Choroid plexus epithelial cell (primary cell): ENCODE measurements around the gene GRK4.
A peak's percentile ranks its signal among the peaks of the same experiment; 100 is the strongest.

Source experiments
- DNase-seq: peaks from one replicate; pipeline ENCODE4 v3.0.0-alpha.2; 2010; ENCODE audit warnings: low read depth
- H3K4me3 ChIP-seq: 2 replicates; pipeline ENCODE4 v1.5.1; 2011; ENCODE audit warnings: low read depth, mild to moderate bottlenecking, control low read depth, low read length, moderate library complexity
- TF ChIP-seq, protein P1 (sequence below): conservative IDR thresholded peaks from 2 replicates; pipeline ENCODE4 v1.5.1; 2011; ENCODE audit warnings: low read depth, mild to moderate bottlenecking, control low read depth, inconsistent platforms, low read length, moderate library complexity

The GRK4 gene

DNA sequence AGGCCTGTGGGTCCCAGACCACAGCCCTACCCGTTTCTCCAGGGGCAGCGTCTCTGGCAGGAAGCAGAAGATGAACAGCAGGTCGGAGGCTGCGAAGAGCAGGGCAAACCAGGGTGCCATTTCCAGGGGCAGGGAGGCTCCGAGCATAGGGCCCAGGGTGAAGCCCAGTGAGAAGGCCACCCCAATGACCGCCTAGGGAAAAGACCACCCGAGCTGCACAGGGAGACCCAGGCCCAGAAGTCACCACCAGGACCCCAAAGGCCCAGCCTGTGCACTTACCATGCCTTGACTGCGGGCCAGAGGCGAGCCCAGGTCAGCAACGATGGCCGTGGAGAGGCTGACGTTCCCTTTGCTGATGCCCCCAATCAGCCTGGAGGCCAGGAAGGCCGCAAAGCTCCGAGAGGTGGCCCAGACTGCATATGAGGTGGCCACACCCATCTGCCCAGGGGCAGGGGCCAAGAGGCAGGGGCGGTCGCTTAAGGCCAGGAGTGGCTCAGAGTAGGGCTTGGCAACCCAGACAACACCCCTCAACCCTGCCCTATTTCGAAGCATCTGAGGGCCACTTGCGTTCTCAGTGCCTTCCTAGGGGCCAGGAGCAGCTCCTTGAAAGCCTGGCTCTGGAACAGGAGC is 30.9 kb upstream of the GRK4 start:
- no peak overlapping the region for H3K4me3 ChIP-seq
- no peak for DNase-seq
- TF ChIP-seq, protein P1, sequence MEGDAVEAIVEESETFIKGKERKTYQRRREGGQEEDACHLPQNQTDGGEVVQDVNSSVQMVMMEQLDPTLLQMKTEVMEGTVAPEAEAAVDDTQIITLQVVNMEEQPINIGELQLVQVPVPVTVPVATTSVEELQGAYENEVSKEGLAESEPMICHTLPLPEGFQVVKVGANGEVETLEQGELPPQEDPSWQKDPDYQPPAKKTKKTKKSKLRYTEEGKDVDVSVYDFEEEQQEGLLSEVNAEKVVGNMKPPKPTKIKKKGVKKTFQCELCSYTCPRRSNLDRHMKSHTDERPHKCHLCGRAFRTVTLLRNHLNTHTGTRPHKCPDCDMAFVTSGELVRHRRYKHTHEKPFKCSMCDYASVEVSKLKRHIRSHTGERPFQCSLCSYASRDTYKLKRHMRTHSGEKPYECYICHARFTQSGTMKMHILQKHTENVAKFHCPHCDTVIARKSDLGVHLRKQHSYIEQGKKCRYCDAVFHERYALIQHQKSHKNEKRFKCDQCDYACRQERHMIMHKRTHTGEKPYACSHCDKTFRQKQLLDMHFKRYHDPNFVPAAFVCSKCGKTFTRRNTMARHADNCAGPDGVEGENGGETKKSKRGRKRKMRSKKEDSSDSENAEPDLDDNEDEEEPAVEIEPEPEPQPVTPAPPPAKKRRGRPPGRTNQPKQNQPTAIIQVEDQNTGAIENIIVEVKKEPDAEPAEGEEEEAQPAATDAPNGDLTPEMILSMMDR = no peak

DNA sequence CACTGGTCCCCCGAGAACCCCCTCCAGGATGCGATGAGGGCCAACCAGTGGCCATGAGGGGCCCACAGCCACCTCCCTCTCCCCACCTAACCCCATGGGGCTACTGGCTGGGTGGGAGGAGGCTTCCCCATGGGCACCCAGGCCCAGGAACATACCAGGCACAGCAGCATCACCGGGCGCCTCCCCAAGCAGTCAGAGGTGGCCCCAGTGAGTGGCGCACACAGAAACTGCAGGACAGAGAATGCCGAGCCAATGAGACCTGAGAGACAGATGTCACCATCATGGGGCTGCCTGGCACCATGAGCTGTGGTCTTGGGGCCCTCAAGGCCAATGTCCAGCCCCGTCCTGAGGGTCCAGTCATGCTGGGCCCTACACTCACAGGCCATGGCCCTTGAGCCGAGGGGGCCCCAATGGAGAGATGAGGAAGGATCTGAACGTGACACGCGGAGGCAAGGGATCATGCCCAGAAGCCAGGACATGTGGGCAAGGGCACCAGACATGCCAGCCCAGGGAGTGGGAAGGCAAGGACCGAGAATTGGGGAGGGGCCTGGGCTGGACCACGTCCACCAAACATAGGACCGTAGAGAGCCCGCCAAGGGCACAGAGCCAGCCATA is 30.3 kb upstream of the GRK4 start:
- DNase-seq = no peak
- TF ChIP-seq, protein P1 = no peak
- peak overlapping the region; percentile 89 for H3K4me3 ChIP-seq

DNA sequence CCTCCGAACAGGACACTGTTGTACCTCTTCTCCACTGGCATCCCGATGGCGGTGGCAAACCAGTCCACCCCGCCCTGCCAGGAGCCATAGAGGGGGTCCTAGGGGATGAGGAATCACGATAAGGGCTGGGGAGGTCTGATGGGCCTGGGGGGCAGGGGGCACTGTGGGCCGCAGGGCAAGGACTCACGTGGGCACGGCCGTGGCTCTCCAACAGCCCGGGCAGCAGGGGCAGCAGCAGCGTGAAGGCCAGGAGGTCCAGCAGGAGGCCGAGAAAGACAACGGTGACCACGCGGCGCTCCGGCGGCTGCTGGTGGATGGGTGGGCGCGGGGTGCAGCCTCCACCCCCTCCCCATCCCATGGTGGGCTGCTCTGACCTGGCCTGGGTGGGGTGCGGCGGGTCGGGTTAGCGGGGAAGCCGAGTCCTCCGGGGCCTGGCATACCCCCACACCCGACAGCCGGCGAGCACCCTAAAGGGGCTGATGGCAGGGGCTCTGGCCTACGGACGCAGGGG is 29.8 kb upstream of the GRK4 start:
- TF ChIP-seq, protein P1 = no peak
- H3K4me3 ChIP-seq = peak overlapping the region; percentile 89
- no peak for DNase-seq

DNA sequence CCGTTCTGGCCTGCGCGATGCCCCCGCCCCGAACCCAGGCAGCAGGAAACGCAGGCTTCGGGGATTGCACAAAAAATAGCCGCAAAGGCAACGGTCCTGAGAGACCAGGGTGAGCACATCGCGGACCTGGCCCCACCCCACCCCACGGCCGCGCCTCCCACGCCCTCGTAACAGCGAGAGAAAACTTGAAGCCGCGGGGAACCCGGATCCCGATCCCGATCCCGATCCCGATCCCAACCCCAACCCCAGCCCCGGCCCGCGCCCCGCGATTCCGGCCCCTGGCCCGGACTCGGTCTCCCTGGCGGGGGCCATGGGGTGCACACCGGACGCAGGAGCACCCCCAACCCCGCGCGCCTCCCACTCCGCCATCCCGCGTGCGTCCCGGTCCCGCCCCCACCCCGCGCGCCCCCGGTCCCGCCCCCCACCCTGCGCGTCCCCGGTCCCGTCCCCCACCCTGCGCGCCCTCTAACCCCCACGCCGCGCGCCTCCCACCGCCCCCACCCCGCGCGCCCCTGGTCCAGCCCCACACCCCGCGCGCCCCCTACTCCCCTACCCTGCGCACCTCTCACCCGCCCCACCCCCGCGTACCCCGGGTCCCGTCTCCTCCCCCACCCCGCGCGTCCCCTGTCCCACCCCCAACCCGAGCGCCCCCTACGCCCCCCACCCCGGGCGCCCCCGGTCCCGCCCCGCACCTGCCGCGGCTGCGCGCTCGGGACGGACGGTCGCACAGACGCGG is 29.1 kb upstream of the GRK4 start:
- DNase-seq = peak; percentile 49
- peak overlapping the region; percentile 89 for H3K4me3 ChIP-seq

DNA sequence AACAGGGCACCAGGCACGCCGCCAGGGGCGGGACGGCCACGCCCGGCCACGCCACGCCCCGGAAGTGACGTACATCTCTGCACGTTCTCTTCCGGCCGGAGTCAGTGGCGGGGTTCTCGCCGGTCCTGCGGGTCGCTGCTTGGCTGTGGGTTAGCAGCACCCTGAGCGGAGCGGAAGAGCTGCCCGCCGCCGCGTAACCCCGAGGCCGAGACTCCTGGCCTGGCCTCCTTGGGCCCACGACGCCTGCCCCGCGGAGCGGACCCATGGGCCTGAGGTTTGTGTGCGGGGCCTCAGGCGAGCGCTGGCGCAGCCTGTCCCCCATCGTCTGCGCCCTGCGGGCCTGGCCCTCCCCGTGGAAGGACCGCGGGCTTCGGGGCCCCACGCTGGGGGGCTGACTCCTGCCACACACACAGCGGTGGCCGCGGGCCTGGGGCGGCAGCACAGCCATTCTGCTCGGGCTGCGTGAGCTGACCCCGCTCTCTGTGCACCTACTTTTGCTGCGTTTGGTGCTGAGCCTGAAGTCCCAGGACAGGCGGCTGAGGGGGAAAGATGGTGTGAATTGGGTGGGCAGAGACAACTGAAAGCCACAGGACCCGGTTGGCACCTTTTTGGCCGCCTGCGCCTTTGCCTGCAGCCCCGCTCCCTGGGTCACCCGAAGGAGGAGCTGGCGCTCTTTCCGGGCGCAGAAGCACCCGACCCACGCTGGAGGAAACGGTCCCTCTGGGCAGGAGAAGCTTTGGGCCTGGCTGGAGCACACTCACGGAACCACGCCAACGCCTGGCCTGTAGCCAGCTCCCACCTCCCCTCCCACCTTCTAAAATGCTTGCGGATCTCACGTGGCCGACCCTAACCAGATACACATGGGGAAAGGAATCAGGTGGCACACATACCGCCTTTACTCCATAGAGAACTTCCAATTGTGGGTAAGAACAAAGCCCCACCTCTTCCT is 28.3 kb upstream of the GRK4 start:
- DNase-seq = peak; percentile 88
- TF ChIP-seq, protein P1 = peak; percentile 28
- H3K4me3 ChIP-seq = peak overlapping the region; percentile 89

More for the DNA sequence above, 29.1 kb upstream of the GRK4 start:
- TF ChIP-seq, protein P1 = no peak
